NCI-H345 (cell line): ENCODE data around the gene USP5.

Source experiments
- DNase-seq: peaks from one replicate; lab custom pipeline; 2025; lab: John Stamatoyannopoulos, UW

Gene USP5

DNA sequence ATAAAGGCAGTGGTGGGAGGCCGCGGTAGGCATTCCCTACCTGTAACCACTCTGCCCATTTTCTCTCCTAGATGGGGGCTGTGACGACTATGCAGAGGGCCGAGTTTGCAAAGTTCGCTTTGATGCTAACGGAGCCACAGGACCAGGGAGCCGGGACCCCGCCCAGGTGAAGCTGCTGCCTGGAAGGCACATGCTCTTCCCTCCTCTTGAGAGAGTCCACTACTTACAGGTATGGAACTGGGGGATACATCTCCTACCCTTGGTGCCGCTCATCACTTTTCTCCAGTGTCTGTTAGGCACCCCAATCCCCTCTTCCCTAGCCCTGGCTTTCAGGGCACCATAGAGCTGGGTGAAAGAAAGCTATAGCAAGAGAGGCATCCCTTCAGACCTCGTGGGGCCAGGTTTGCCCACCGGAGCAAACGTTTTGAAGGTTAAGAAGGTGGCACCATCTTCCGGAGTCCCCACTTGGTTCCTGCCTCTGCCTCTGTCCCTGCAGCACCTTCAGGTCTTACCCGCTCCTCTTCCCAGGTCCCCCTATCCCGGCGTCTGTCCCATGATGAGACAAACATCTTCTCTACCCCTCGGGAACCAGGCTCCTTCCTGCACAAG, 25.7 kb upstream of the USP5 start:
- no peak for DNase-seq

DNA sequence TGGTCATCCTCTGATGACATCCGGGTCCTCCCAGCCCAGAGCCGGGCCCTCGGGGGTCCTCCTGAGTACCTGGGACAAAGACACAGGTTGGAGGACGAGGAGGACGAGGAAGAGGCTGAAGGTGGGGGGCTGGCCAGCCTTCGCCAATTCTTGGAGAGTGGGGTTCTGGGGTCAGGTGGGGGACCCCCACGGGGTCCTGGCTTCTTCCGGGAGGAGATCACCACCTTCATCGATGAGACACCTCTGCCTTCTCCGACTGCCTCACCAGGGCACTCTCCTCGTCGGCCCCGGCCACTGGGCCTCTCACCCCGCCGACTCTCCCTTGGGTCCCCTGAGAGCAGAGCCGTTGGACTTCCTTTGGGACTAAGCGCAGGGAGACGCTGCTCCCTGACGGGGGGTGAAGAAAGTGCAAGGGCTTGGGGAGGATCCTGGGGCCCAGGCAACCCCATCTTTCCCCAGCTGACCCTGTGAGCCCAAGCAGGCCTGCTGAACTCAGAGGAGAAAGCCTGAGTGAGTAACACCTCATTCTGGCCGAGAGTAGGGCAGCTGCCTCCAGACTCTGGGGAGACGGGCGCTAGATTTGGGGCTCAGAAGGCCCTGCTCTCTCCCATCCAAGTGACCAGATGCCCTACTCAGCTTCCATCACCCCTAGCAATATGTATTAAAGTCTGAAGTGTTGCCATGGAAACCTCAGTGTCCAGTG, 25.1 kb upstream of the USP5 start:
- DNase-seq: no peak

DNA sequence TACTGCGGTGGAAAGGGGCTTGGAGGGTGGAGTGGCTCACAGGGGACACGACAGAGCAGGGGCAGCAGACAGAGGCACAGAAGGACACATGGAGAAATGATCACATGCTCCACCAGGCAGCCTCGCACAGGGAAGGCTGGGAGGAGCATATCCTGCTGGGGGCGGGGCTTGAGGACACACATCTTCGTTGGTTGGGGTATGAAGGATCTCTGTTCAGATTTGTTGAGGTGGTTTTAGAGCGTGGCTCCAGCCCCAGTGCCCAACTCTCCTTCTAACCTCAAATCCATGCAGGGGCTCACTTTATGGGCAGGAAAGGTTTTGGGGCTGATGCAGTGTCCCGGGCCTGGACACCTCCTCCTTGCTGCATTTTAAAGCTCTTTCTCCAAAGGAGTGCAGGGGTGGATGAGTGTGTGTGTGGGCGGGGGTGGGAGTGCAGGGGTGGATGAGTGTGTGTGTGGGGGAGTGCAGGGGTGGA, 24.5 kb upstream of the USP5 start:
- peak; percentile 87 for DNase-seq

DNA sequence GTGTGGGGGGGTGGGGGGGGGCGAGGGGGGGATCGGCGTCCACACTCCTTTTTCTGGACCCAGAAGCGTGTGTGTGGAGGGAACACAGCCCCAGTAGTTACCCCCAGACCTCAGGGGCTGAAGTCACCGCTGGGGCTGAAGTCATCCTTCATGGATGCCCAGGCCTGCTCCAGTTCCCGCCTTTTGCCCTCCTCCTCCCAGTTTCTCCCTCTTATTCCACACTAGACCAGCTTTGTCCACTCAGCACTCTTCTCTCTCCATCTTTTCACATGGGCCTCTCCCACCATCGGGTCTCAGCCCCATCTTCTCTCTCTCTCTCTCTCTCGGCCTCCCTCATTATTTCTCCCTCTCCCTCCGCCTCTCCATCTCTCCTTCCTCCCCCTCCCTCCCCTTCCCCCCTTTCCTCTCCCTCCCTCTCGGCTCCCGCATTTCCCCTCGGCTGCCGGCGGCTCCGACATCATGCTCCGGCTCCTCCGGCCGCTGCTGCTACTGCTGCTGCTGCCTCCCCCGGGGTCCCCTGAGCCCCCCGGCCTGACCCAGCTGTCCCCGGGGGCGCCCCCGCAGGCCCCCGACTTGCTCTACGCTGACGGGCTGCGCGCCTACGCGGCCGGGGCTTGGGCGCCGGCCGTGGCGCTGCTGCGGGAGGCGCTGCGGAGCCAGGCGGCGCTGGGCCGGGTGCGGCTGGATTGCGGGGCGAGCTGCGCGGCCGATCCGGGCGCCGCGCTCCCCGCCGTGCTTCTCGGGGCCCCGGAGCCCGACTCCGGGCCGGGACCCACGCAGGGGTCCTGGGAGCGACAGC, 23.8 kb upstream of the USP5 start, which contains the start of gene P3H3:
TSS of gene P3H3 (plus strand) at position 426 of the 799 bp plus-strand sequence. CDS start at position 460, 34 bp downstream.
- DNase-seq: peak; percentile 67

DNA sequence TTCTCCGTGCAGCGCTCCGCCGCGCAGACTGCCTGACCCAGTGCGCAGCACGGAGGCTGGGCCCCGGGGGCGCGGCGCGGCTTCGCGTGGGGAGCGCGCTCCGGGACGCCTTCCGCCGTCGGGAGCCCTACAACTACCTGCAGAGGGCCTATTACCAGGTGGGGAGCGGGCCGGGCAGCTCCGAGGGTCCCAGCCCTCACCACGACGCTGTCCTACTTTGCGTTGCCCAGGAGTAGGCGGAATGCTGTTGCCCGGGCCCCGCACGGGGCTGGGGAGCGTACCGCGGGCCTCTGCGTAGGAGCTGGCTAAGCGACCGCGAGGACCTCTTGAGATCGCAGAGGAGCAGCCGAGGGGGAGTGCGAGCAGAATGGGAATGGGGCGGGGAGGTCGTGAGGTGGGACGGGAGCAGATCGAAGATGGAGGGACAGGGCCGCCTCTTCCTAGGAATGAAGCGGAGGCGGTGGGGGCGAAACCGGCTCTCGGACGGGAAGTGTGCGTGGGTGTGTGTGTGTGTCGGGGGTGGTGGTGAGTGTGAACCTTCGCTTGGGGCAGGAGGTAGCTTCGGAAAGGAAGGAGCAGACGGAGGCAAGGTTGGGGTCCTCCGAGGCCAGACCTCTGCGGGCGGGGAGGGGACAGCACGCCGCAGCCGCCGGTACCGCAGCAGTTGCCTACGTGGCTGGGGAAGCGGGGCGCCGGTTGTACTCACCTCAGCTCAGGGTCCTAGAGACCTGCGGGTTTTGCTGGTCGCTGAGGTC, 23.0 kb upstream of the USP5 start:
- DNase-seq: peak; percentile 54

DNA sequence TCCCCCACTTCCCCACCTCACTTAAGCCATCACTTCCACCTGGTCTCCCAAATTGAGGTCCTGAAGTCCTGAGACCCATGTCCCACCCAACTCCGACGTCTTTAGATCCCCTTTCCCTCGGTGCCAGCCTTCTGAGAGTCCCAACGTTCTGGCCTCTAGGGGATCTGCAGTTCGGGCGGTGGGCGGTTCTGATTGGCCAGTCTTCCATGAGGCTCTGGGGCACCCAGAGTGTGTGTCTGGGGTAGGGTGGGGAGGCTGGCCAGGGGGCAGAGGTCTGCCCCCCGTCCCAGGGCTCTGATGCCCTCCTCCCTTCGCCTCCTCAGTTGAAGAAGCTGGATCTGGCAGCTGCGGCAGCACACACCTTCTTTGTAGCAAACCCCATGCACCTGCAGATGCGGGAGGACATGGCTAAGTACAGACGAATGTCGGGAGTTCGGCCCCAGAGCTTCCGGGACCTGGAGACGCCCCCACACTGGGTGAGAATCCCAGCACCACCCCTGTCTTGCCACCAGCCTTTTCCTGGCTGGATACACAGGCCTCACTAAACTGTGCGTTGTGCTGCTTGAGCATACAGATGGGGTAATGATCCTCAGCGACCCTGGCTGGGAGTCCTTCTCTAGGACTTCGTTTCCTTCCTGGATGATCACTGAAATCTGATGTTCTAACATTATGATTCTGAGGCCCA, 22.3 kb upstream of the USP5 start:
- DNase-seq: no peak

DNA sequence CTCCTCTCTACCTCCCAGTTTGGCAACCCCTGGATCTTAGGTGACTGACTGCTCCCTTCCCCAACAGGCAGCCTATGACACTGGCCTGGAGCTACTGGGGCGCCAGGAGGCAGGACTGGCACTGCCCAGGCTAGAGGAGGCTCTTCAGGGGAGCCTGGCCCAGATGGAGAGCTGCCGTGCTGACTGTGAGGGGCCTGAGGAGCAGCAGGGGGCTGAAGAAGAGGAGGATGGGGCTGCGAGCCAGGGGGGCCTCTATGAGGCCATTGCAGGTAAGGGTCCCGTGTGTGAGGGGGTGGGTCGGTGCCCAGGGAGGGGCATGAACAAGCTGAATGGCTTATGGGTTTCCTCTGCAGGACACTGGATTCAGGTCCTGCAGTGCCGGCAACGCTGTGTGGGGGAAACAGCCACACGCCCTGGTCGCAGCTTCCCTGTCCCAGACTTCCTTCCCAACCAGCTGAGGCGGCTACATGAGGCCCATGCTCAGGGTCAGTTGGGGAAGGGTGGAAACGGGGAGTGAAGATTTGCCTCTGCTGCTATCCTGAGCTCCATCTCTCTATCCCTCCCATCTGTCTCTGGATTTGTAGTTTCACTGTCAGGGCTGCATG, 21.6 kb upstream of the USP5 start:
- DNase-seq: no peak

DNA sequence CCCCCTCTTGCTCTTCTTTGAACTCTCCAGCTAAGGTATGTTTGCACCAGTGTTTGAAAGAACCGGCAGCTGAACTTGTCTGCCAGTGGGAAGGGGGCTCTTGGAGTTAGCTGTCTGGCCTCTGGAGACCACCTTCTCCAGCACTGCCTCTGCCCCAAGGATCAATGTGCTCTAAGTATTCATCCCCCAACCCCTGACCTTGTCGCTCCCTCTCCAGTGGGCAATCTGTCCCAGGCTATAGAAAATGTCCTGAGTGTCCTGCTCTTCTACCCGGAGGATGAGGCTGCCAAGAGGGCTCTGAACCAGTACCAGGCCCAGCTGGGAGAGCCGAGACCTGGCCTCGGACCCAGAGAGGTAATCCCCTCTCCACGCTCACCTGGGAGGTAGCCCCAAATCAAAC, 21.0 kb upstream of the USP5 start:
- no peak for DNase-seq

DNA sequence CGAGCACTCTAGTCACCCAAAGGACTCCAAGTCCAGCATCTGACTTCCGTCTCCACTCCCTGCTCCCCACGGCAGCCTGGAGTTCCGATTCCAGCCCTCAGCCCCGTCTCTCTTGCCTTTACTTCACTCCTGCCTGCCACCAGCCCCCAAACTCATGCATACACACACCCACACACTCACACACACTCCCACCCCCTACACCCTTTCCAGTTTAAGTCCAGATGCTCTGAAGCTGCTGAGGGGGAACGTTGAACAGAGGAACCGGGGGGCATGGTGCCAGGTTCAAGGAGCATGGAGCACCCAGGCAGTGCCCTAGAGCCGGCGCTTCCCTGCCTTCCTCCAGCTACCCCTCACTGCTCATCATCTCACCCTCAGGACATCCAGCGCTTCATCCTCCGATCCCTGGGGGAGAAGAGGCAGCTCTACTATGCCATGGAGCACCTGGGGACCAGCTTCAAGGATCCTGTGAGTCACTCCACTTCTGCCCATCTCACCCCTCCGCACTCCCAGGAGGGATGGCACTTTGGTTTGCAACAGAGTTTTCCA, 20.4 kb upstream of the USP5 start:
- no peak for DNase-seq

DNA sequence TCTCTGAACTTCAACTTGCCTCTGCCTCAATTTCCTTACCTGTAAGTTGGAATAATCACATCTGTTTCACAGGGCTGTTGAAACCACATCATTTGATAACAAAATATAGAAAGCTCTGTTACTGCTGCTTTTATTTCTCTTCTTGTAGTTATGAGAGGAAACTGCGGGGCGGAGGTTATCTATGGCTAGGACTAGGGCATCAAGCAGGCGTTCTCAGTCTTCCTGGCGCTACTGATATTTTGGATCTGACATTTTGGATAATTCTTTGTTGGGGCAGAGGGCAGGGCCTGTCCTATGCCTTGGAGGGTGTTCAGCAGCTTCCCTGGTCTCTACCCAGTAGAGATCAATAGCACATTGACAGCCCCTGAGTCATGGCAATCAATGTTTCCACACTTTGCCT, 19.8 kb upstream of the USP5 start:
- DNase-seq: no peak

DNA sequence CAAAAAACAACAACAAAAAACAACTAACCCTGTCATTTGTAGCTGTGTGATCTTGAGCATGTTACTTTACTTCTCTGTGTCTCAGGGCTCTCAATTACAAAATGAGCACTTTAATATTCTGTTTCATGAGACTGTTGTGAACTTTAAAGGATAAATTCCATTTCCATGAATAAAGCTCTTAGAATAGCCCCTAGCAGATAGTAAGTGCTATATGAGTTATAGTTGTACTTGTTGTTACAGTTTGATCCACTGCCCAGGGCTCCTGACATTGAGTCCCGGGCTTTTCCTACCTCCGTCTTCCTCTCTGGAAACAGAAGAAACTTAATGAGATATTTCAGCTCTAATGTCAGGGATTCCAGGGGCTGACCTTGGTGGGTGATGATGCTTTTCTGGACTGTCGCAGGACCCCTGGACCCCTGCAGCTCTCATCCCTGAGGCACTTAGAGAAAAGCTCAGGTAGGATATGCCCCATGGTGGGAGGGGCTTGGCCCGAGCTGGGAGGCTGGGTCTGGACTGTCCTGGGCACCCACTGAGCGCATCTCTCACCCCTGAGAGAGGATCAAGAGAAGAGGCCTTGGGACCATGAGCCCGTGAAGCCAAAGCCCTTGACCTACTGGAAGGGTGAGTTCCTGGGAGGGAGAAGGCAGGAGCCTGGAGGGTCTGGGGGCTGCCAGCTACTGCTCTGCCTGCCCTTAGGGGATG, 18.6 kb upstream of the USP5 start:
- no peak for DNase-seq

DNA sequence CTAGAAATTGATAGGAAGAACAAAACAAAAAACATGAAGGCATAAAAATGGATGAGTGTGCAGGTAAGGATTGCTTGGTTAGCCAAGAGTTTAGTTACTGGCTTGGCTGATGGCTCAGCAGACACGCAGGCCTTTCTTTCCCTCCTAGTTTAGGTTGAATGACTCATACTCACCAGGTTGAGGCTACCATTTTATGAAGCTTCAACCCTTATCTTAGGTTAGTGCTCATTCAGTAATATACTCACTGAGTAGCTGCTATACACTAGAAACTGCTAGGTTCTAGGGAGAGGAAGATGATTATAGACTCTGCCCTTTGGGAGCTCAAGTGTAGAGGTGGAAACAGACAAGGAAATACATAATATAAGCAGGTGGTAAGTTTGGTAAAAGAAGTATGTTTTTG, 17.7 kb upstream of the USP5 start:
- no peak for DNase-seq

DNA sequence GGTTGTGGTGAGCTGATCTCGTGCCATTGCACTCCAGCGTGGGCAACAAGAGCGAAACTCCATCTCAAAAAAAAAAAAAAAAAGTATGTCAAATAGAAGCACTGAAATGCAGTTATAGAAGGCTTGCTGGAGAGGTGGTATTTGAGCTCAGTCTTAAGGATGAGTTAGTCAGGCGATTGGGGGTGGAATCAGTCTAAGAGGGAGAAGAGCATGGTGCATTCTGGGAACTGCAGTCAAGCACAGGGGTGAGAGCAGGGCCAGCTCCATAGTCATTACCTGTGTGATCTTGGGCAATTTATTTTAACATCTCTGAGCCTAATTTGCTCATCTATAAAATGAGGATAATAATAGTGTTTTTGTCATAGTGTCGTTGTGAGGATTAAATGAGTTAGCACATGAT, 17.1 kb upstream of the USP5 start:
- no peak for DNase-seq

DNA sequence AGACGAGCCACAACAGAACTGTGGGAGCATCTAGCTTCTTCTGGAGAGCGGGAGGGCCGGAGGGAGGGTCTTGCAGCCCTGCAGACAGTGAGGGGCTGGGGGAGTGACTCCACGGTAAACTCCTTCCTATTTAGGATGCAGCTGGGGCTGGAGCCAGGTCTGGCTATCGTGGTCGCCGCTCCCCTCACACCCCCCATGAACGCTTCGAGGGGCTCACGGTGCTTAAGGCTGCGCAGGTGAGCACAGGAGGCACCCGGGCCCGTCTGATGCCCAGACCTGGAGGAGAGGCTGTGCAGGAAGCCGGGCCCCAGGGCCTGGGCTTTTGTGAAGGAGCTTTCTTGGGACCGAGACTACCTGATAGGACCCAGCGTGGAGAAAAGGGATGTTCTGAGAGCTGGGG, 15.1 kb upstream of the USP5 start:
- no peak for DNase-seq

DNA sequence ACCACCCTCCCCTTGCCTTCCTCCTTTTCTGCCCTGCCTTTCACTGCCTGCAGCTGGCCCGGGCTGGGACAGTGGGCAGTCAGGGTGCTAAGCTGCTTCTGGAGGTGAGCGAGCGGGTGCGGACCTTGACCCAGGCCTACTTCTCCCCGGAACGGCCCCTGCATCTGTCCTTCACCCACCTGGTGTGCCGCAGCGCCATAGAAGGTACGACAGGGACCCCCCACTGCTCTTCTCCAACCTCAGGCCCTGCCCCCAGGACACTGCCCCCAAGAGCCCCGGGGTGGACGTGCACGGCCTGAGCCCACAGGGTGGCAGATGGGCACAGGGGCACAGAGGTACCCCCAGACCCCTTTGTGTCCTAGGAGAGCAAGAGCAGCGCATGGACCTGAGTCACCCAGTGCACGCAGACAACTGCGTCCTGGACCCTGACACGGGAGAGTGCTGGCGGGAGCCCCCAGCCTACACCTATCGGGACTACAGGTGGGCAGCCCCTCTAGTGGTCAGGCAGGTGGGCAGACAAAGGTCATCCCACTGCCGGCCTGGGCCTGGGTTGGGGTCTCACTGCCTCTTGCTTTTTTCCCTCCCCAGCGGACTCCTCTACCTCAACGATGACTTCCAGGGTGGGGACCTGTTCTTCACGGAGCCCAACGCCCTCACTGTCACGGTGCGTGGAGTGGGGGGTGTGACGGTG, 14.4 kb upstream of the USP5 start:
- DNase-seq: no peak

DNA sequence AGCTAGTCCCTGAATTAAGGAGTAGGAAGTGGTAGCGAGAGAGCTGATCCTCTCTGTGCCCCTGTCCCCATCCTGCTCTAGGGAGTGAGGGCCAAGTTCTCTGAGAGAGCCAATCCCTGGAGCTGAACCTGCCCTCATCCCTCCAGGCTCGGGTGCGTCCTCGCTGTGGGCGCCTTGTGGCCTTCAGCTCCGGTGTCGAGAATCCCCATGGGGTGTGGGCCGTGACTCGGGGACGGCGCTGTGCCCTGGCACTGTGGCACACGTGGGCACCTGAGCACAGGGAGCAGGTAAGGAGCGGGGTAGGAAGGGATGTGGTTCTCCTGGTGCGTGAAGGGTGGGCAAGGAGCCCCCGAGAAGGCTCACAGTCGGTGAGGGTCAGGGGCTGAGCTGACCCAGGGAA, 13.1 kb upstream of the USP5 start:
- no peak for DNase-seq

DNA sequence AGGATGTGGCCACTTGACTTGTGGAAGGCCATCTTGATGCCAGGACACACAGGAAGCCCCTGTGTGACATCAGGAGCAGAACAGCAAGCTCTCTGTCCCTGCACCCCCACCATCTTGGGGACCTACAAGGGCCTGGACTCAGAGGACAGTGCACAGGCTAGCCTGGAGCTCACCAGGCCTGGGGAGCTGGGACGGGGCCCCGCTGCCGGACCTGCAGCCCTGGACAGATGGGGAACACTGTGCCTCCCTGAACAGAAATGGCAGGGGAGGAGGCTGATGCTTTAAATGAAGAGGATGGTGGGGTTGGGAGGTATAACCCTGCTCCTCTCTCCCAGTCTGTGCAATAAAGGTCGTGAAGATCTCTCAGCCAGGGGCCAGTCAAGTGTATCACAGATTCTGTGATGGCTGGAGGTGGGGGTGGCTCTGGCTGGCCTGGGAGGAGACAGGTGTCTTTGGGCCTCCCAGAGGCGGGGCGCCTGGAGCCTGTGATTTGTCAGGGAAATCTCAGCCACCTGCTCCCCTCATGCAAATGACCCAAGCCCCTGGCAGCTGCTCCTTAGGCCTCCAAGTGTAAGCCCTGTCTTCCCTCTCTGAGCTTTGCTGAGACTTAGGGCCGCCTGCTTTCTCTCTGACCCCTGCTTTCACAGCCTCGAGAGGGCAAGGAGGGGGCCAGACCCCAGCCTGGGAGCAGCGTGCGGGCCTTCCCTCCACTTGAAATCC, 12.3 kb upstream of the USP5 start:
- peak; percentile 12 for DNase-seq

DNA sequence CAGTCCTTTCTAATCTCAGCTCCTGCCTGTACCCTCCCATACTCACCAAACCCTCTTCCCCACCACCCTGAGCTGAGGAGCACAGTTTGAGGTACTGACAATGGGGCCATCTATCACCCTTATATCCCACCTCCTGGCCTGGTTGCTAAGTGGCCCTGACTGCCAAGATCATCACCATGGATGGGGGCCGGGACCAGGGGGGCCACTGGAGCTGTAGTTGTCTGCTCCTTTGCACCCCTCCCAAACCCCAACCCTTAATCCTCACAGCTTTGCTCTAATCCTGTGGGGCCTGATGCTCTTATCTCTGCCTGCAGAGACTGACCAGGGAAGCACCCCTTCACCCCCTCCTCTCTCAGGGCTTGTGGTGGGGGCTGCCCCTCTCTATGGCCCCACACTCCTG, 11.6 kb upstream of the USP5 start:
- DNase-seq: no peak
